BLaER1 (cell line): ENCODE data around the gene REXO1.
A peak's percentile ranks its signal among the peaks of the same experiment; 100 is the strongest.
"Not testable (repeated sequence)": the region's sequence is repeated elsewhere in the genome, so short reads cannot be mapped to it uniquely, and the experiment has no call there.

ENCODE experiments used
- H3K27ac ChIP-seq: shearing (Covaris generic); formaldehyde crosslinking; 2 replicates; pipeline ENCODE4 v1.8.1; 2022
- H3K27me3 ChIP-seq: shearing (Covaris generic); formaldehyde crosslinking; 2 replicates; pipeline ENCODE4 v1.8.1; 2022
- H3K36me3 ChIP-seq: shearing (Covaris generic); formaldehyde crosslinking; 2 replicates; pipeline ENCODE4 v1.8.1; 2022
- H3K4me1 ChIP-seq: shearing (Covaris generic); formaldehyde crosslinking; 2 replicates; pipeline ENCODE4 v1.8.1; 2022
- H3K4me2 ChIP-seq: shearing (Covaris generic); formaldehyde crosslinking; 2 replicates; pipeline ENCODE4 v1.8.1; 2022
- H3K4me3 ChIP-seq: shearing (Covaris generic); formaldehyde crosslinking; 2 replicates; pipeline ENCODE4 v1.8.1; 2022
- H3K9ac ChIP-seq: shearing (Covaris generic); formaldehyde crosslinking; 2 replicates; pipeline ENCODE4 v1.8.1; 2022
- H3K9me3 ChIP-seq: shearing (Covaris generic); formaldehyde crosslinking; 2 replicates; pipeline ENCODE4 v1.8.1; 2022
- H4K20me1 ChIP-seq: shearing (Covaris generic); formaldehyde crosslinking; 2 replicates; pipeline ENCODE4 v1.8.1; 2022
- Cebpa-rat ChIP-seq: shearing (Covaris generic); IDR thresholded peaks from 2 replicates; pipeline ENCODE4 v1.8.1; 2022

REXO1 gene, protein sequence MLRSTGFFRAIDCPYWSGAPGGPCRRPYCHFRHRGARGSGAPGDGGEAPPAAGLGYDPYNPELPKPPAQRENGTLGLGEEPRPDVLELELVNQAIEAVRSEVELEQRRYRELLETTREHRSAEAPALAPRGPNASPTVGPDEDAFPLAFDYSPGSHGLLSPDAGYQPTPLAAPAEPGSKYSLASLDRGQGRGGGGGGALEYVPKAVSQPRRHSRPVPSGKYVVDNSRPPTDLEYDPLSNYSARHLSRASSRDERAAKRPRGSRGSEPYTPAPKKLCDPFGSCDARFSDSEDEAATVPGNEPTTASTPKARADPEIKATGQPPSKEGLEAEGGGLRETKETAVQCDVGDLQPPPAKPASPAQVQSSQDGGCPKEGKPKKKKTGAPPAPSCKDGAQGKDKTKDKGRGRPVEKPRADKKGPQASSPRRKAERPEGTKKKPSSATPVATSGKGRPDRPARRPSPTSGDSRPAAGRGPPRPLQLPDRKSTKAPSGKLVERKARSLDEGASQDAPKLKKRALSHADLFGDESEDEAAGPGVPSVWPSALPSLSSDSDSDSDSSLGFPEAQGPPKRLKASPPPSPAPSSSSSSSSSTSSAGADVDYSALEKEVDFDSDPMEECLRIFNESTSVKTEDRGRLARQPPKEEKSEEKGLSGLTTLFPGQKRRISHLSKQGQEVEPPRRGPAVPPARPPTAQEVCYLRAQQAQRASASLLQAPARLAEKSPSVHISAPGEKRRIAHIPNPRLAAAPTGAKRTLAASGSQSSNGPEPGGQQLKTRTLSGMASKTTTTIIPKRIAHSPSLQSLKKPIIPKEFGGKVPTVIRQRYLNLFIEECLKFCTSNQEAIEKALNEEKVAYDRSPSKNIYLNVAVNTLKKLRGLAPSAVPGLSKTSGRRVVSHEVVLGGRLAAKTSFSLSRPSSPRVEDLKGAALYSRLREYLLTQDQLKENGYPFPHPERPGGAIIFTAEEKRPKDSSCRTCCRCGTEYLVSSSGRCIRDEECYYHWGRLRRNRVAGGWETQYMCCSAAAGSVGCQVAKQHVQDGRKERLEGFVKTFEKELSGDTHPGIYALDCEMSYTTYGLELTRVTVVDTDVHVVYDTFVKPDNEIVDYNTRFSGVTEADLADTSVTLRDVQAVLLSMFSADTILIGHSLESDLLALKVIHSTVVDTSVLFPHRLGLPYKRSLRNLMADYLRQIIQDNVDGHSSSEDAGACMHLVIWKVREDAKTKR

DNA sequence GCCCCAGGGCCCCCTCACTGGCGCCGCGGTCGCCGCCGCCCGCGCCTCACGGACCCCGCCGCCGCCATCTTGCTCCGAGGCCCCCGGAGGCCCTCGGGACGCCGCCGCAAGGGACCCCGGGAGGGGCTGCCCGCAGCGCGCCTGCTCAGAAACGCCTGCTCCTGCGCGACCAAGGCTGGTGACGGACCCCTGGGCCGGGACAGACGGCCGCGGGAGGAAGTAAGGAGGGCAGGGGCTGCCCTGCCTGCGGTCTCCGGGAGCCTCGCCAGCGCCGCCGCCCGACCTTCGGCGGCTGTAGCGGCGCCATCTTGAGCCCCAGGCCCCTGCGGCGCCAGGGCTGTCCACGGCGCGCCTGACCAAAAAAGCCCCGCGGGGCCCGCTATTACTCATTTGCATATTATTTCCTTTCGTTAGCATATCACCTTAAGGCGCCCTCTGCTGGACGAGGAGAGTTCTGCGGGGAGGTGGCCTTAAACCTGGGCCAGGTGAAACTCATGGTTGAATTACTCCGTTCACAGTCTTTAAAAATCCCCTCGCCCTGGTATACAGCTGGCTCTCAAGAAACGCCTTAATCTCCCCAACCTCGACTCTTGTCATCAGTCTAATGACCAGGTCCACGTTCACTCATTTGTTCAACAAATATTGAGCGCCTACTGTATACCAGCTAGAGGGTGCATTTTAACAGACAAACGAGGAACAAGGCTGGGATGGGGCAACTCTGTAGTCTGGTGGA lies at the start of gene REXO1:
Gene REXO1, minus strand, starts transcription at position 85 of the 733 bp plus-strand sequence. CDS start 125 bp downstream, outside the sequence.
- Histone ChIP-seq H3K27ac (peak within 1 kb of the TSS; percentile 100), H3K9me3 (no peaks in the 10 kb centered on the region), H3K4me3 (peak within 1 kb of the TSS; percentile 99), H3K9ac (peak within 1 kb of the TSS; percentile 99), H4K20me1 (peaks cover 74% of the 10 kb centered on the region), H3K4me1 (peaks cover 87% of the 10 kb centered on the region), H3K36me3 (peaks cover 31% of the 10 kb centered on the region), H3K27me3 (no peaks in the 10 kb centered on the region), H3K4me2 (peak within 1 kb of the TSS; percentile 100)
- TF ChIP-seq Cebpa-rat = no peak

DNA sequence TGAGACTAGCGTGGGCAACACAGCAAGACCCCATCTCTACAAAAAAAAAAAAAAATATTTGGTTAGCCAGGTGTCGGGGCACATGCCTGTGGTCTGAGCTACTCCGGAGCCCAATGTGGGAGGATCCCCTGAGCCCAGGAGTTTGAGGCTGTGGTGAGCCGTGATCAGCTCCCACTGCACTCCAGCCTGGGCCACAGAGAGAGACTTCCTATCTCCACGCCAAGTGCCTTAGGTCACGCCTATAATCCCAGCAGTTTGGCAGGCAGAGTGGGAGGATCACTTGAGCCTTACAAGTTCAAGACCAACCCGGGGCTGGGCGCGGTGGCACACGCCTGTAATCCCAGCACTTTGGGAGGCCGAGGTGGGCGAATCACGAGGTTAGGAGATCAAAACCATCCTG lies 48.2 kb upstream of the REXO1 start:
- Histone ChIP-seq H3K27ac (peak overlapping the region; percentile 90), H3K4me2 (peak overlapping the region; percentile 81), H3K9ac (peak overlapping the region; percentile 61; the same call in 1 of the 2 replicates)

DNA sequence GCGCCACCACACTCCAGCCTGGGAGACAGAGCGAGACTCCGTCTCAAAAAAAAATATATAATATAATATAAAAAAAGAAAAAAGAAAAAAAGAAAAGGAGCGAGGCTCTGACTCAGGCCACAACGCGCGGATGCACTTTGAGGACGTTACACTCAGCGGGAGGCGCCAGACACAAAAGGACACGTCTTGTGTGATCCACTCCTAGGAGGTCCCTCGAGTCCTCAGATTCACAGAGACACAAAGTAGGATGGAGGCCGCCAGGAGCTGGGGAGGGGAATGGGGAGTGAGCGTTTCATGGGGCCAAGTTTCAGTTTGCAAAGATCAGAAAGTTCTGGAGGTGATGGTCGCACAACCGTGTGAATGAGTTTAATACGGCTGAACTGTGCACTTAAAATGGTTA lies 45.5 kb upstream of the REXO1 start:
- H4K20me1 ChIP-seq = no peaks in the 10 kb centered on the region
- no peak overlapping the region for H3K9ac ChIP-seq
- H3K36me3 ChIP-seq = no peaks in the 10 kb centered on the region
- H3K4me1 ChIP-seq = peaks cover 68% of the 10 kb centered on the region
- H3K27me3 ChIP-seq = no peaks in the 10 kb centered on the region
- H3K27ac ChIP-seq = no peak overlapping the region
- H3K4me2 ChIP-seq = peak overlapping the region; percentile 81
- H3K4me3 ChIP-seq = no peak overlapping the region
- no peak for TF ChIP-seq Cebpa-rat
- H3K9me3 ChIP-seq = no peaks in the 10 kb centered on the region

More for the DNA sequence above, 48.2 kb upstream of the REXO1 start:
- Histone ChIP-seq H3K4me1 (peaks cover 68% of the 10 kb centered on the region), H3K27me3 (no peaks in the 10 kb centered on the region), H3K4me3 (peak overlapping the region; percentile 25; the same call in 1 of the 2 replicates), H3K36me3 (no peaks in the 10 kb centered on the region), H3K9me3 (no peaks in the 10 kb centered on the region), H4K20me1 (no peaks in the 10 kb centered on the region)
- no peak for TF ChIP-seq Cebpa-rat

DNA sequence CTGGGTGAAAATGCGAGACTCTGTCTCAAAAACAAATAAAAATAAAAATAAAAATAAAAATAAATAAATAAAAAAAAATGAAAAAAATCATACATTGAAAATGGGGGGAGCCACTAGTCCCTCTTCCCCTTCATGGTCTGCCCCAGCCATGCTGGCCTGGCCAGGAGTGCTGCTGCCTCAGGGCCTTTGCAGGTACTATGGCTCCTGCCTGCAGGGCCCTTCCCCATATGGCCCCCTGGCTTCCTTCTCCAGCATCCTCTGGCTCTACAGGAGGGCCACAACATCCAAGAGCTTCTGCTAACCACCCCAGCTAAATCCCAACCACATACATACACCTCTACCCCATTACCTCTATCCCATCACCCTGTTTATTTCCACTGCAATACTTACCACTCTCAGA lies 41.6 kb upstream of the REXO1 start:
- Histone ChIP-seq H3K9ac (no peak overlapping the region), H3K4me2 (no peak overlapping the region), H3K27ac (no peak overlapping the region), H3K4me1 (peaks cover 53% of the 10 kb centered on the region), H4K20me1 (peaks cover 2% of the 10 kb centered on the region), H3K9me3 (no peaks in the 10 kb centered on the region), H3K27me3 (no peaks in the 10 kb centered on the region), H3K36me3 (no peaks in the 10 kb centered on the region), H3K4me3 (no peak overlapping the region)
- no peak for TF ChIP-seq Cebpa-rat

DNA sequence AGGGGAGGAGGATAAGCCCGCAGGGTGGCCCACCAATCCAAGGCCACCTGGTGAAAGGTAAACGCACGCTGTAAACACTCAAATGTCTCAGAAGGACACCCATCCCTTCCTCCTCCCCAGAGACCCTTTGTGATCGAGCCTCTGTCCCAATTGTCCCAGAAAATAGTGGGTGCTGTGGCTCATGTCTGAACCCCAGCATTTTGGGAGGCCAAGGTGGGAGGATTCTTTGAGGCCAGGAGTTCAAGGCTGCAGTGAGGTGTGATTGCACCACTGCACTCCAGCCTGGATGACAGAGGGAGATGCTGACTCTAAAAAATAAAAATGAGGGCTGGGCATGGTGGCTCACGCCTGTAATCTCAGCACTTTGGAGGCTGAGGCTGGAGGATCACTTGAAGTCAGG lies 40.1 kb upstream of the REXO1 start:
- Histone ChIP-seq H4K20me1 (peaks cover 17% of the 10 kb centered on the region), H3K4me1 (peaks cover 50% of the 10 kb centered on the region), H3K27me3 (no peaks in the 10 kb centered on the region), H3K4me2 (no peak overlapping the region), H3K4me3 (no peak overlapping the region), H3K9me3 (no peaks in the 10 kb centered on the region), H3K9ac (no peak overlapping the region), H3K36me3 (no peaks in the 10 kb centered on the region), H3K27ac (0 out of 2 replicates have a peak overlapping the region, but pooled peaks have one; percentile 32)
- TF ChIP-seq Cebpa-rat = no peak

DNA sequence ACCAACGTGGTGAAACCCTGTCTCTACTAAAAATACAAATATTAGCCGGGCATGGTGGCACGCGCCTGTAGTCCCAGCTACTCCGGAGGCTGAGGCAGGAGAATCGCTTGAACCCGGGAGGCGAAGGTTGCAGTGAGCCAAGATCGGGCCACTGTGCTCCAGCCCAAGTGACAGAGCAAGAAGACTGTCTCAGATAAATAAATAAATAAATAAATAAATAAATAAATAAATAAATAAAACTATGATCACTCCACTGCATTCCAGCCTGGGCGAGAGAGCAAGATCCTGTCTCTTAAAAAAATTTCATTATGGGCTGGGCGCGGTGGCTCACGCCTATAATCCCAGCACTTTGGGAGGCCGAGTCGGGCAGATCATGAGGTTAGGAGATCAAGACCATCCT lies 38.1 kb upstream of the REXO1 start:
- not testable (repeated sequence) for H3K27me3 ChIP-seq, H3K27ac ChIP-seq, H3K9me3 ChIP-seq, H3K36me3 ChIP-seq, H3K9ac ChIP-seq, H3K4me3 ChIP-seq
- Histone ChIP-seq H3K4me2 (peak overlapping the region; percentile 32), H3K4me1 (peaks cover 55% of the 10 kb centered on the region), H4K20me1 (peaks cover 28% of the 10 kb centered on the region)

DNA sequence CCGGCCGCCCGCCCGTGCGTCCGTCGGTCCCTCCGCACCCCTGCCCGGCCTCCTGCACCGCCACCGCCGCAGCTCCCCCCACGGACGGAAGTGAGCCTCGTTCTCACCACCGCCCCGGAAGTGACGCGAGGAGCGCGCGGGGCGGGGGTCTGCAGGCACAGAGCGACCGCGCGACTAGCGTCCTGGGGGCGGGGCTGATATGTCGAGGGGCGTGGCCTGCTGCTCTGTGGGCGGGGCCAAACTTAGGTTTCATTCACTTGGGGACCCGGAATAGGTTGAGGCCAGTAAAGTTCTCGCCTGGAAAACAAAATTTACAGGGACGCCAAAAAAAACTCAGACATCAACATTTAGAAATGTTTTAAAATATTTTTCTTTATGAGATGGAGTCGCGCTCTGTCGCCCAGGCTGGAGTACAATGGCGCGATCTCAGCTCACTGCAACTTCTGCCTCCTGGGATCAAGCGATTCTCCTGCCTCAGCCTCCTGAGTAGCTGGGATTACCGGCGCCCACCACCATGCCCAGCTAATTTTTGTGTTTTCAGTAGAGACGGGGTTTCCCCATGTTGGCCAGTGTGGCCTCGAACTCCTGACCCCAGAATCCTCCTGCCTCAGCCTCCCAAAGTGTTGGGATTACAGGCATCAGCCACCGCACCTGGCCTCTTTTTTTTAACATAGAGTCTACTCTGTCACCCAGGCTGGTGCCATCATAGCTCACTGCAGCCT lies 37.3 kb upstream of the REXO1 start, which contains the start of gene ABHD17A:
Gene ABHD17A, minus strand, starts transcription at position 99 of the 722 bp plus-strand sequence. CDS start 3,930 bp downstream, outside the sequence.
- peaks cover 35% of the 10 kb centered on the region for H4K20me1 ChIP-seq
- not testable (repeated sequence) for H3K36me3 ChIP-seq, H3K9me3 ChIP-seq, H3K27me3 ChIP-seq
- peak within 1 kb of the TSS; percentile 92 for H3K27ac ChIP-seq
- peaks cover 63% of the 10 kb centered on the region for H3K4me1 ChIP-seq
- peak within 1 kb of the TSS; percentile 99 for H3K4me2 ChIP-seq
- peak within 1 kb of the TSS; percentile 99 for H3K4me3 ChIP-seq
- peak within 1 kb of the TSS; percentile 96 for H3K9ac ChIP-seq

DNA sequence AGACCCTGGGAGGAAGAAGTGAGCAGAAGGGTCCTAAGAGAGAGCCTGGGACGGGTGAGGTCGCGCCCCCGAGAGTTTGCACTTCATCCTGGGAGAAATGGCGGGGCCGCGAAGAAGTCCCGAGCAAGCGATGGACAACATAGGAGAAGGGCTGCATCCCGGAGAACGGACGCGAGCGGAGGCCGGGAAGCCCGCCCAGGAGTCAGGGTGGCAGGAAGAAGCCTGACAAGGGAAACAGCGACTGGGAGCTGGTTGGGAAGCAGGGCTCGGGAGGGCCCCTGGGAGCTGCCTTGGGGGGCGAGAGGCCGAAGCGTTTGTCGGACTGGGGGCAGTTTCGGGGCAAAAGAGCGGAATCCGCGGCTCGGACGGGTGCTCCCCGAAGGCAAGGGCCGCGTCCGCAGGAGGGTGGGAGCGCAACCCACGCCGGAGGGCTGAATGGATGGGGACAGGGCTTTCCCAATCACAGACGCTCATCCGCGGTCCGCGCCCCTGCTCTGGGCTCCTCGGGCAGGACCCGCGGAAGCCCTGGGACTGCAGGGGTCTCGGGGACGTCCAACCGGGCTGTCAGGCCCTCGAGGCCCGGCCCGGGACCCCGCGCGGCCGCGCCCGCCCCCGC lies 36.5 kb upstream of the REXO1 start:
- no peaks in the 10 kb centered on the region for H3K9me3 ChIP-seq
- peak overlapping the region; percentile 99 for H3K4me2 ChIP-seq
- peaks cover 42% of the 10 kb centered on the region for H4K20me1 ChIP-seq
- peak overlapping the region; percentile 99 for H3K4me3 ChIP-seq
- H3K4me1 ChIP-seq = peaks cover 69% of the 10 kb centered on the region
- TF ChIP-seq Cebpa-rat = no peak
- no peaks in the 10 kb centered on the region for H3K27me3 ChIP-seq
- peak overlapping the region; percentile 96 for H3K9ac ChIP-seq
- peak overlapping the region; percentile 92 for H3K27ac ChIP-seq
- peaks cover 12% of the 10 kb centered on the region for H3K36me3 ChIP-seq
